ENCODE data around the gene SMYD3. TPM values are rescaled to one million over a fixed set of nuclear protein-coding genes. Genes with fewer than 3 reads are reported as not detected.

SMYD3 gene
- total RNA-seq, 4 donors from 2014 or later, result 15.6 to 21.1 (median 18.4) TPM

DNA sequence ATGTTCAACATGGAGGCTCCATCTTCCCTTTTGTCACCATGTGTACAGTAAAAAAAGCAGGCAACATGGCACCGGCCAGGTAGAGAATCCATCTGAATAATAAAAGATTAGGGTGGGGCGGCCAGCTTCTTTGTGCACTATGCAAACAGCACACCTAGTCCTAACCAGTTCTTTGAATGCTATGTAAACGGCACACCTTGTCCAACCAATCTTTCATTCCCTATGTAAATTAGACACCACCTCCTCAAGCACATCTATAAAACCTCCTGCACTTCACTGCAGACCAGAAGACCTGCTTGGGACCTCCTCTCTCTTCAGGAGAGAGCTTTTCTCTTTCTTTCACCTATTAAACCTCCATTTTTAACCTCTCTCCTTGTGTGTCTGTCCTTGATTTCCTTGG is 30.8 kb upstream of the SMYD3 start:
- TF ChIP-seq, protein P1, sequence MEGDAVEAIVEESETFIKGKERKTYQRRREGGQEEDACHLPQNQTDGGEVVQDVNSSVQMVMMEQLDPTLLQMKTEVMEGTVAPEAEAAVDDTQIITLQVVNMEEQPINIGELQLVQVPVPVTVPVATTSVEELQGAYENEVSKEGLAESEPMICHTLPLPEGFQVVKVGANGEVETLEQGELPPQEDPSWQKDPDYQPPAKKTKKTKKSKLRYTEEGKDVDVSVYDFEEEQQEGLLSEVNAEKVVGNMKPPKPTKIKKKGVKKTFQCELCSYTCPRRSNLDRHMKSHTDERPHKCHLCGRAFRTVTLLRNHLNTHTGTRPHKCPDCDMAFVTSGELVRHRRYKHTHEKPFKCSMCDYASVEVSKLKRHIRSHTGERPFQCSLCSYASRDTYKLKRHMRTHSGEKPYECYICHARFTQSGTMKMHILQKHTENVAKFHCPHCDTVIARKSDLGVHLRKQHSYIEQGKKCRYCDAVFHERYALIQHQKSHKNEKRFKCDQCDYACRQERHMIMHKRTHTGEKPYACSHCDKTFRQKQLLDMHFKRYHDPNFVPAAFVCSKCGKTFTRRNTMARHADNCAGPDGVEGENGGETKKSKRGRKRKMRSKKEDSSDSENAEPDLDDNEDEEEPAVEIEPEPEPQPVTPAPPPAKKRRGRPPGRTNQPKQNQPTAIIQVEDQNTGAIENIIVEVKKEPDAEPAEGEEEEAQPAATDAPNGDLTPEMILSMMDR (IDR thresholded peaks at IDR 0.05; ENCODE audit: low read depth), result no peak

DNA sequence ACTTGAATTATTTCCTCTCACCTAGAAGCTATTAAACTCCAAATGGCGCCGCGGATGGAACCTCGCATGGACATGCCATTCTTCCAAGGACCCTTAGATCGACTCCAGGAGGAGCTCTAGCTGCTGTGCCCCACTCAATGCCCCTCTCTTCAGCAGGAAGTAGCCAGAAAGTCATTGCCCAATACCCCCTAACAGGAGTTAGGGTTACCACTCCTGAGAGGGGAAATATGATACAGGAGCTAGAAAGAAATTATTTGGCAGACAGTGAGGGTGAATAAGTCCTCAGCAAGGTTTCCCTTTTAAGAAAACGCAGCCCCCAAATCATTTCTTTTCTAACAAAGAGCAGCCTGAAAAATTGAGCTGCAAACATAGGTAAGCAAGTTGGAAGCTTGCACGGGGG is 30.4 kb upstream of the SMYD3 start:
- TF ChIP-seq, protein P1 (IDR thresholded peaks at IDR 0.05; ENCODE audit: low read depth), result no peak

DNA sequence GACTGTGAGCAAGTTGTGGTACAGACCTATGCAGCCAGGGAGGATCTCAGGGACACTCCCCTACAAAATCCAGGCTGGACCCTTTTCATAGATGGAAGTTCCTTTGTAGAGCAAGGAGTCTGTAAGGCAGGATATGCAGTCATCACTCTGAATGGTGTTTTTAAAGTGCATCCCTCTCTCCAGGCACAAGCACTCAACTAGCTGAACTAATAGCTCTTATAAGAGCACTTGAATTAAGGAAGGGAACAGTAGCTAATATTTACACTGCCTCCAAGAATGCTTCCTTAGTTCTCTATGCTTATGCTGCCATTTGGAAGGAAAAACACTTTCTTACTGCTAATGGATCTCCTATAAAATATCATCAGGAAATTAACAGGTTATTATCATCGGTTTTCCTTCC is 27.0 kb upstream of the SMYD3 start:
- TF ChIP-seq, protein P1 (IDR thresholded peaks at IDR 0.05; ENCODE audit: low read depth), result no peak

DNA sequence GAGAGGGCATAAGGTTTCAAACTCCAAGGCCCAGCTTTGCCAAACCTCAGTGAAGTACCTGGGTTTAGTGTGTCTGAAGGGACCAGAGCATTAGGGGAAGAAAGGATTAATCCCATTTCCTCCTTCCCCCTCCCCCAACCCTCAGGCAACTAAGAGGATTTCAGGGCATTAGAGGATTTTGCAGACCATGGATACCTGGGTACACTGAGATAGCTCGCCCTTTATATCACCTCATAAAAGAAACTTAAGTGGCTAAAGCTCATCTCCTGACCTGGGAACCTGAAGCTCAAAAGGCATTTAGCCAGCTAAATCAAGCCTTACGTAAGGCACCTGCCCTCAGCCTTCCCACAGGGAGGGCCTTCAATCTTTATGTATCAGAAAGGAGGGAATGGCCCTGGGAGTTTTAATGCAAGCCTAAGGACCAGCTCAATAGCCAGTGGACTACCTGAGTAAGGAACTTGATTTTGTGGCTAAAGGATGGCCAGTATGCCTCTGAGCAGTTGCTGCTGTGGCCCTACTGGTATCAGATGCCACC is 26.4 kb upstream of the SMYD3 start:
- TF ChIP-seq, protein P1 (IDR thresholded peaks at IDR 0.05; ENCODE audit: low read depth), result no peak

DNA sequence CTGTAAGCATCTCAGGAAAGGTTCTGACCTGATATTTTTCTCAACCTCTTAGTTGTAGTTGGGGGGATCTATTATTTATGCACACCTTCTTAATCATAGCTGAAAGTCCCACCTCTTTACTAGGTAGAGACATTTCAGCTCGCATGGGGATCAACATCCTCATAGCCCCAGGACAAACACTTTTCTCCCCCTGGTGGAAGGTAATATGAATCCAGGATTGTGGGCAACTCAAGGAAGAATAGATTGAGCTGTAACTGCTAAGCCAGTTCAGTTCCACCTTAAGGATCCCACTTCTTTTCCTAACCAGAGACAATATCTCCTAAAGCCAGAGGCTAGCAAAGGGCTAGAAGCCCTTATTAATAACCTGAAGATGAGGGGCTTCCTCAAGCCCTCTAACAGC is 25.4 kb upstream of the SMYD3 start:
- TF ChIP-seq, protein P1 (IDR thresholded peaks at IDR 0.05; ENCODE audit: low read depth), result no peak

DNA sequence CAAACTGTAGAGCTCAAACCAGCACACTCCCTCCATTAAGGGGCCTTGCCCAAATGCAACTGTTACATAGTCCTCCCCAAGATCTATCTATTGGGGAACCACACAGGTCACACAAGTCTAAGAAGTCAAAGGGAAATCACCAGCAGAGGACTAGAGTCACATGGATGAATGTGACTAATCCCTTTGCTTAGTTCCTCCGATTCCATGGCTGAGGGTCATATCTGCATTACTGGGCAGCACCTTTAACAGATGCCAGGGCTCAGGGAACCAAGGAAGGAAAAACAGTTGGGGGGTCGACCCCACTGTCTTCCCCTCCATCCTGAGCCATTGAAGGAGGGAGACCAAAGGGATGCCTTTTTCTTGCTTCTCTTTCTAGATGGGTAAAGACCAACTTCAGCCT is 23.4 kb upstream of the SMYD3 start:
- TF ChIP-seq, protein P1 (IDR thresholded peaks at IDR 0.05; ENCODE audit: low read depth), result no peak

DNA sequence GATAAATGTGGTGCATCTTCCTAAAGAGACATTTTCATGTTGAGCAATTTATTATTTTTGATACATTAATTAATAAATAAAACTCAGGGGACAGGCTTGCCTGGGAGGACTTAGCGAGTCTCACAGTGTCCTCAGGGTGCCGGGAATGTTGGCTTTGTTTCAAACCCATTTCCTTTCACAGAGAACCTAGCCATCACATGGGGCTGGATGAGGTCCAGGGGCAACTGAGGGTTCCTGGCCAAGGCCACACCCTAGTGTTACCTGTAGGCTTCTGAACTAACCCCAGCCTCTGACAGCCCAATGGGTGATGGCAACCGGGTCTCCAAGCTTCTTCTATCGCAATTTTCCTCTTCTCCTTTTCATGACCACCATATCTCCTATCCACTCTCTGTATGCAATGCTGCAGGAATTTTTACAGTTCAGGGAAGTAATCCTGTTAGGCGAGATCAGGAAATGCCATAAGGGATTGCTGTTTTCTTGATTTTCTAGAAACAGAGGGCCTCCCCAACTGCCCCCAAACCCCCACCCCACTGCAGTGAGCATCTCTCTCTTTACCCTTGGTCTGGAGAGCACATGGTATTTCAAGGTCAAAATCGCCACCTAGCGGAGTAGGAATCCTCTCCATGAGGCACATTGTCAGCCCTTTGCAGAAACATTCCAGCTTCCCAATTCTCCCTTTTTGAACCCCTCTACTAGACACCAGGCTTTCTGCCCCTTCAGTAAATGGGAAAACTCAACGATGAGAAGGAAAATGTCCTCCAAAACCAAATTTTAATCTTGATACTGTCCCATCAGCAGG is 22.1 kb upstream of the SMYD3 start:
- TF ChIP-seq, protein P1 (IDR thresholded peaks at IDR 0.05; ENCODE audit: low read depth), result no peak
